Astrocyte of the cerebellum (primary cell): ENCODE measurements around the gene FTO.

Experiments
- DNase-seq: peaks from one replicate; pipeline ENCODE4 v3.0.0-alpha.2; 2011; ENCODE audit warnings: low read depth
- H3K4me3 ChIP-seq: 2 replicates; pipeline ENCODE4 v1.5.1; 2011; ENCODE audit warnings: mild to moderate bottlenecking, low read depth, low read length, moderate library complexity
- in situ Hi-C: cut with HindIII; loops from 2 replicates; pipeline ENCODE4 v1.10.0; 2017; ENCODE audit warnings: low sequenced_read_pairs
- TF ChIP-seq, protein P1 (sequence below): IDR thresholded peaks from 2 replicates; pipeline ENCODE4 v1.5.1; 2012; ENCODE audit warnings: low read length, low read depth, moderate library complexity, mild to moderate bottlenecking; ENCODE audit errors: missing control alignments

FTO gene

DNA sequence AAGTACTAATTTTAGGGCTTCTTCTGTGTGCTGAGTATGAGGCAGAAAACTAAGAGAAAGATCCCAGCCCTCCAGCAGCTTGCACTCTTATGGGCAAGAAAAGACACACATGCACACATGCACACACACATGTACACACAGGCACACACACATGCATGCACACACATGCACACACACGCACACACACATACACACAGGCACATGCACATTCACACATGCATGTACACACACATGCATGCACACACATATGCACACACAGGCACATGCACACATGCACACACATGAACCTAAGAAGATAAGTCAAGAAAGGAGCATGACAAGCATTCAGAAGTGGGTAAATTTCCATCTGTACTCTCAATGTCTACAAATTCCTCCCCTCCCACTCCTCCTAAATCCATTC, 452.4 kb downstream of the FTO start:
- in situ Hi-C loops = no loop called here
- TF ChIP-seq, protein P1, sequence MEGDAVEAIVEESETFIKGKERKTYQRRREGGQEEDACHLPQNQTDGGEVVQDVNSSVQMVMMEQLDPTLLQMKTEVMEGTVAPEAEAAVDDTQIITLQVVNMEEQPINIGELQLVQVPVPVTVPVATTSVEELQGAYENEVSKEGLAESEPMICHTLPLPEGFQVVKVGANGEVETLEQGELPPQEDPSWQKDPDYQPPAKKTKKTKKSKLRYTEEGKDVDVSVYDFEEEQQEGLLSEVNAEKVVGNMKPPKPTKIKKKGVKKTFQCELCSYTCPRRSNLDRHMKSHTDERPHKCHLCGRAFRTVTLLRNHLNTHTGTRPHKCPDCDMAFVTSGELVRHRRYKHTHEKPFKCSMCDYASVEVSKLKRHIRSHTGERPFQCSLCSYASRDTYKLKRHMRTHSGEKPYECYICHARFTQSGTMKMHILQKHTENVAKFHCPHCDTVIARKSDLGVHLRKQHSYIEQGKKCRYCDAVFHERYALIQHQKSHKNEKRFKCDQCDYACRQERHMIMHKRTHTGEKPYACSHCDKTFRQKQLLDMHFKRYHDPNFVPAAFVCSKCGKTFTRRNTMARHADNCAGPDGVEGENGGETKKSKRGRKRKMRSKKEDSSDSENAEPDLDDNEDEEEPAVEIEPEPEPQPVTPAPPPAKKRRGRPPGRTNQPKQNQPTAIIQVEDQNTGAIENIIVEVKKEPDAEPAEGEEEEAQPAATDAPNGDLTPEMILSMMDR = no peak
- no peak for DNase-seq
- no peak overlapping the region for H3K4me3 ChIP-seq

DNA sequence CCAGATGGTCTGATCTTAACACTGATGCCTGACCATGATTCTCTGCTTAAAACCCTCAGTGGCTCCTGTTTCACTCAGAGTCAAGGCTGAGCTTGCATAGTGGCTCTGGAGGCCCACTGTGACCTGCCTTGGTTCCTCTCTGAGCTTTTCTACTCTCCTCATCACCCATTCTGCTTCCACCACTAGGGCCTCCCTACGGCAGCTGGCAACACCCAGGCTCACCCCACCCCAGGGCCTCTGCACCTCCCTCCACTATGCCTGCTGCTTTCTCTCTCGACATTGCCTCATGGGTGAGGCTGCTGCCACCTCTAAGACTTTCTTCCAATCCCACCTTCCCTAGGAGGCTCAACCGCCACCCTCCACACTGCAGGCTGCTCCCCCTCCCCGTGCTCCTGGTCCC, 455.0 kb downstream of the FTO start:
- H3K4me3 ChIP-seq = no peak overlapping the region
- TF ChIP-seq, protein P1 = no peak
- in situ Hi-C loops = no loop called here
- DNase-seq = no peak

DNA sequence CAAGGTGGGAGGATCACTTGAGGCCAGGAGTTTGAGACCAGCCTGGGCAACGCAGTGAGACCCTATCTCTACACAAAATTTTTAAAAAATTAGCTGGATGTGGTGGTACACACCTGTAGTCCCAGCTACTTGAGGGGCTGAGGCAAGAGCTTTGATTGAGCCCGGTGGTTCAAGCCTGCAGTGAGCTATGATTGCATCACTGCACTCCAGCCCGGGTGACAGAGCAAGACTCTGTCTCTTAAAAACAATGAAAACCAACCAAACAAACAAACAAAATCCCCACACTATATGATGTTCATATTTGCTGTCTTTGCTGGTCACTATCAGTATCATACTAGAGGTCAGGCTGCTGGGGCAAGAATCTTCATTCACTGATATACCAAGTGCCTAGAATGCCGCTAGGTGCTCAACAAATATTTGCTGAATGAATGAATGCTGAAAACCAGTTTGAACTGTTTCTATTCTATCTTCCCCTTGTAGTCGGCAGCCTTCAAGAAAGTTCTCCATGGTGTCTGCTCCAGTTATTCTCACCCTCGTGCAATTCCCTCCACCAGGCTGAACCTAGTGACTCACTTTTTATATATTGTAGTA, 455.6 kb downstream of the FTO start:
- in situ Hi-C loops = no loop called here
- no peak for DNase-seq
- H3K4me3 ChIP-seq = no peak overlapping the region
- TF ChIP-seq, protein P1 = no peak

GRCh38 chr16:54160252-54160860, 456.4 kb downstream of the FTO start:
- no peak overlapping the region for H3K4me3 ChIP-seq
- in situ Hi-C loops = no loop called here
- DNase-seq = no peak
- TF ChIP-seq, protein P1 = no peak

DNA sequence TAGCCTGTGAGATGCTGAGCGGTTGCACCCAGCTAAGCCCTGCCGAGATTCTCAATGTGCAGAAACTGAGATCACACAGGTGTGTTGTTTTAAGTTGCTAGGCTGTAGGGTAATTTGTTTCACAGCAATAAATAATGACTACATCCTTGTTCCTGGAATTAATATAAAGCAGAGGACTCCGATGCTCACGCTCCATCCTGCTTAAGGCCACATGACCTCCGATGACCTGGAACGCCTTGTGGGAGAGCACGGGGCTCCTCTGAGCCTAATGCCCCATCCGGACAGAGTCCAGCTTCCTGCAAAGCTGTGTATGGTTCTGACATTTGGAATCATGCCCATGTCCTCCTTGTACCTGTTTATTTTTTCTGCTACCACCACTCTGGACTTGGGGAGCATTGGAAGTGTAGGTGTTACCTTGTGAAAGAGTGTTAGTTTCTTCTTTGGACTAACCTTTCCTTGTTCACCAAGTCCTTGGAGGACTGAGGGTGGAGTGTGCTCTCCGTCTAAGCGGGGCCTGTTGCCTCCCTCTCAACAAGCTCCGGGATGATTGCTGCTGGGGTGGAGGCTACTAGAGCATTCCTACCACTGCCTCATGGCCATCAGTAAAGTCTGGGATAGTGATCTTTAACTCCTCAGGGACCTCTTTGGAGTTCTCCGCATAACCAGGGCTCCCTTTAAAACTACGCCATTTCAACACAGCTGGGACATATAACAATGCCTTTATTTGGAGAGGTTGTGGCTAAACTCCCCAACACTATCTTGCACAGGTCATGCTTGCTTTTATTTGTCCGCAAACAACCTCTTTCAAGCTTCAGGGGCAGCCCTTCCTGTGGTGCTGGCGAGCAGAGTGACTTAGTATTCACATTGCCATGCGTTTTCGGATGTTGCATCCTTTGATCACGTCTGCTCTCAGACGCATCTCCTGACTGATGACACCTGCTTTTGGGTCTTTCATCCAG, 457.3 kb downstream of the FTO start:
- in situ Hi-C loops = no loop called here
- TF ChIP-seq, protein P1 = no peak
- no peak for DNase-seq
- H3K4me3 ChIP-seq = no peak overlapping the region

- no peak overlapping the region for H3K4me3 ChIP-seq
- TF ChIP-seq, protein P1 = no peak
- in situ Hi-C loops = no loop called here
- DNase-seq = no peak
These were observed 459.4 kb downstream of the FTO start for GRCh38 chr16:54163197-54163843.
